DLD1 (cell line): ENCODE measurements around the gene ACAP3.

ENCODE experiments used
- in situ Hi-C: cut with HindIII; loops from 2 replicates; pipeline ENCODE4 v1.10.0; 2017; ENCODE audit warnings: low sequenced_read_pairs

The ACAP3 gene

DNA sequence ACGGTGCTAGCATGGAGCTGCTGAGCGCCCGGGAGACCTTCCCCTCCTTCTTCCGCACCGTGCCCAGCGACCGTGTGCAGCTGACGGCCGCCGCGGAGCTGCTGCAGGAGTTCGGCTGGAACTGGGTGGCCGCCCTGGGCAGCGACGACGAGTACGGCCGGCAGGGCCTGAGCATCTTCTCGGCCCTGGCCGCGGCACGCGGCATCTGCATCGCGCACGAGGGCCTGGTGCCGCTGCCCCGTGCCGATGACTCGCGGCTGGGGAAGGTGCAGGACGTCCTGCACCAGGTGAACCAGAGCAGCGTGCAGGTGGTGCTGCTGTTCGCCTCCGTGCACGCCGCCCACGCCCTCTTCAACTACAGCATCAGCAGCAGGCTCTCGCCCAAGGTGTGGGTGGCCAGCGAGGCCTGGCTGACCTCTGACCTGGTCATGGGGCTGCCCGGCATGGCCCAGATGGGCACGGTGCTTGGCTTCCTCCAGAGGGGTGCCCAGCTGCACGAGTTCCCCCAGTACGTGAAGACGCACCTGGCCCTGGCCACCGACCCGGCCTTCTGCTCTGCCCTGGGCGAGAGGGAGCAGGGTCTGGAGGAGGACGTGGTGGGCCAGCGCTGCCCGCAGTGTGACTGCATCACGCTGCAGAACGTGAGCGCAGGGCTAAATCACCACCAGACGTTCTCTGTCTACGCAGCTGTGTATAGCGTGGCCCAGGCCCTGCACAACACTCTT is 24.5 kb upstream of the ACAP3 start:
- in situ Hi-C loops, result no loop called here

DNA sequence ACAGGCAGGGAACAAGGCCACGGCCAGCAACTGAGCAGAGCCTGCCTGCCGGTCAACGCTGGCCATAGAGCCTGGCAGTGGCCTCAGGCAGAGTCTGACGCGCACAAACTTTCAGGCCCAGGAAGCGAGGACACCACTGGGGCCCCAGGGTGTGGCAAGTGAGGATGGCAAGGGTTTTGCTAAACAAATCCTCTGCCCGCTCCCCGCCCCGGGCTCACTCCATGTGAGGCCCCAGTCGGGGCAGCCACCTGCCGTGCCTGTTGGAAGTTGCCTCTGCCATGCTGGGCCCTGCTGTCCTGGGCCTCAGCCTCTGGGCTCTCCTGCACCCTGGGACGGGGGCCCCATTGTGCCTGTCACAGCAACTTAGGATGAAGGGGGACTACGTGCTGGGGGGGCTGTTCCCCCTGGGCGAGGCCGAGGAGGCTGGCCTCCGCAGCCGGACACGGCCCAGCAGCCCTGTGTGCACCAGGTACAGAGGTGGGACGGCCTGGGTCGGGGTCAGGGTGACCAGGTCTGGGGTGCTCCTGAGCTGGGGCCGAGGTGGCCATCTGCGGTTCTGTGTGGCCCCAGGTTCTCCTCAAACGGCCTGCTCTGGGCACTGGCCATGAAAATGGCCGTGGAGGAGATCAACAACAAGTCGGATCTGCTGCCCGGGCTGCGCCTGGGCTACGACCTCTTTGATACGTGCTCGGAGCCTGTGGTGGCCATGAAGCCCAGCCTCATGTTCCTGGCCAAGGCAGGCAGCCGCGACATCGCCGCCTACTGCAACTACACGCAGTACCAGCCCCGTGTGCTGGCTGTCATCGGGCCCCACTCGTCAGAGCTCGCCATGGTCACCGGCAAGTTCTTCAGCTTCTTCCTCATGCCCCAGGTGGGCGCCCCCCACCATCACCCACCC is 23.6 kb upstream of the ACAP3 start, which contains the start of gene TAS1R3:
TAS1R3 (plus strand) TSS at position 213 of the 898 bp plus-strand sequence; CDS start at position 279, 66 bp downstream.
- in situ Hi-C loops, result no loop called here

DNA sequence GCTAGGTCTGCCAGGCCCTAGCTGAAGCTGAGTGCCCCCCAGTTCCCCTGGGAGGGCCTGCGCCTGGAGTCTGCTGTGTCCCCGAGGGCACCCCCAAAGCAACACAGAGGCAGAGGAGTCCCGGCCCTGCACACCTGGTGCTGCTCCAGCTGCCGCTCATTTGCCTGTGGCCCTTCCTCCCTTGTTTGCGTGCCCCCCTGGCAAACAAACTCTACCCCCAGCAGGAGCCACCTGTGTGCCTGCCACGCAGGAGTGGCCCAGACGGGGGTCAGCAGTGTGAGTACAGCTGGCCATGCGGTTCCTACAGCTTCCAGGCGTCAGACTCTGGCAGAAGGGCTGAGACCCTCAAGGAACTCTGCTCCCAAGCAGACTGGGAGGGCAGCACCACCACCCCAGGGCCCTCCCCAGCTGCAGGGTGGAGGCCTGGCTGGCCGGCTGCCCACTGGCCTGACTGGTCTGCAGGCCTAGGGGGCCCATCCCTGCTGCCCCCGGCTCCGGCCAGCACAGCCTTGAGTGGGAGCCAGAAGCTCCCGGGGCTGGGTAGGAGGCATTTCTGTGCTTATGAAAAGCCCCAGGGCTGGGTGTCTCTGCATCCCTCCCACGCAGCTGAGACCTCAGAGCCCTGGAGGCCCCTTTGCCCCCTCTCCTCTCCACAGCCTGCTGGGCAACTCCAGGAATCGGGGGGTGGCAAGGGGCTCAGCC is 22.8 kb upstream of the ACAP3 start:
- in situ Hi-C loops, result no loop called here

- in situ Hi-C loops, result no loop called here
Observed at GRCh38 chr1:1329304-1330210, 21.8 kb upstream of the ACAP3 start.

DNA sequence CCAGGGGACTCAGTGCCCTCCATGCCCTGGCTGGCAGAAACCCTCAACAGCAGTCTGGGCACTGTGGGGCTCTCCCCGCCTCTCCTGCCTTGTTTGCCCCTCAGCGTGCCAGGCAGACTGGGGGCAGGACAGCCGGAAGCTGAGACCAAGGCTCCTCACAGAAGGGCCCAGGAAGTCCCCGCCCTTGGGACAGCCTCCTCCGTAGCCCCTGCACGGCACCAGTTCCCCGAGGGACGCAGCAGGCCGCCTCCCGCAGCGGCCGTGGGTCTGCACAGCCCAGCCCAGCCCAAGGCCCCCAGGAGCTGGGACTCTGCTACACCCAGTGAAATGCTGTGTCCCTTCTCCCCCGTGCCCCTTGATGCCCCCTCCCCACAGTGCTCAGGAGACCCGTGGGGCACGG is 20.5 kb upstream of the ACAP3 start:
- in situ Hi-C loops, result no loop called here

DNA sequence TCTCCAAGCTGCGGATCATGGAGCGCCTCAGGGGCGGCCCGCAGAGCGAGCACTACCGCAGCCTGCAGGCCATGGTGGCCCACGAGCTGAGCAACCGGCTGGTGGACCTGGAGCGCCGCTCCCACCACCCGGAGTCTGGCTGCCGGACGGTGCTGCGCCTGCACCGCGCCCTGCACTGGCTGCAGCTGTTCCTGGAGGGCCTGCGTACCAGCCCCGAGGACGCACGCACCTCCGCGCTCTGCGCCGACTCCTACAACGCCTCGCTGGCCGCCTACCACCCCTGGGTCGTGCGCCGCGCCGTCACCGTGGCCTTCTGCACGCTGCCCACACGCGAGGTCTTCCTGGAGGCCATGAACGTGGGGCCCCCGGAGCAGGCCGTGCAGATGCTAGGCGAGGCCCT is 19.6 kb upstream of the ACAP3 start:
- in situ Hi-C loops, result no loop called here

- in situ Hi-C loops, result no loop called here
Observed at GRCh38 chr1:1326075-1326605, 18.4 kb upstream of the ACAP3 start.

- in situ Hi-C loops, result no loop called here
Observed at GRCh38 chr1:1325288-1326074, 17.8 kb upstream of the ACAP3 start.

- in situ Hi-C loops, result no loop called here
Observed at GRCh38 chr1:1324524-1325287, 17.0 kb upstream of the ACAP3 start, which contains the start of the genes CPTP and INTS11. Gene CPTP (plus strand): TSS chr1:1324802. CDS start chr1:1326911, 2,109 bp downstream. Gene INTS11 (minus strand): TSS chr1:1324660. CDS start chr1:1324608, 52 bp downstream.

- in situ Hi-C loops, result no loop called here
Observed at GRCh38 chr1:1324084-1324523, 16.4 kb upstream of the ACAP3 start.

- in situ Hi-C loops, result no loop called here
Observed at GRCh38 chr1:1322952-1323351, 15.2 kb upstream of the ACAP3 start.

DNA sequence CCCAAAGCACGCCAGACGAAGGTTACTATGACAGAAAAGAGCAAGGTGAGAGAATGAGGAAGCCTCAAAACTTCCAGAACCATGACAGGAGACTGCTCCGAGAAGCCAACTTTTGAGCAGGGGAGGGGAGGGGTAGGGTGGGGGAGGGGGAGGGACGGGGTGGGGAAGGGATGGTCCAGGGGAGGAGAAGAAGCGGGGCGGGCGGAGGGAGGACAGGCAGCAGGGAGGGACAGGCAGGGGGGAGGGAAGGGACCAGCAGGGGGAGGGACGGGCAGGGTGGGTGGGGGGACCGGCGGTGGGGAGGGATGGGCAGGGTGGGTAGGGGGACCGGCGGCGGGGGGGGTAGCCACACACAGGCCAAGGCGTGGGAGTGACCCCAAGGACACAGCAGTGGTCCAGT is 14.7 kb upstream of the ACAP3 start:
- in situ Hi-C loops, result no loop called here

GRCh38 chr1:1321477-1321876 is 13.7 kb upstream of the ACAP3 start:
- in situ Hi-C loops, result no loop called here

GRCh38 chr1:1320666-1321448 is 13.1 kb upstream of the ACAP3 start:
- in situ Hi-C loops, result no loop called here

DNA sequence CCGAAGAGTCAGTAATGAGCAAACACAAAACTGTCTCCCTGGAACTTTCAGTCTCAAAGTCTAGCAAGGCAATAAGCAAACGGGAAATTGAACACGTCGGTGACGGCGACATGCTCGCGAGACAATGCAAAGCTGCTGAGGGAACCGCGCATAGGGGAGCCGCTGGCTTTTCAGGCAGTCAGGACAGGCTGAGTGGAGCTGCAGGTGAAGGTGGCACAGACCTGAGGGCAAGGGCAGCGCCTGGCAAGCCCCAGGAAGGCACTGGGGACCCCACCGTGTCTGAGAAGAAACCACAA is 11.9 kb upstream of the ACAP3 start:
- in situ Hi-C loops, result no loop called here

- in situ Hi-C loops, result no loop called here
Observed at GRCh38 chr1:1318777-1319645, 11.3 kb upstream of the ACAP3 start.

- in situ Hi-C loops, result no loop called here
Observed at GRCh38 chr1:1318131-1318652, 10.5 kb upstream of the ACAP3 start.
